HG03575 (cell line): Measurements from ENCODE around the gene CEP135.

Source experiments
- ATAC-seq: cut with Tn5 transposase; IDR thresholded peaks from one replicate; pipeline ENCODE4 v1.9.1; 2021; ENCODE audit not compliant: unreplicated experiment, insufficient number of reproducible peaks, low FRiP score; ENCODE audit errors: extremely low read depth

Gene CEP135

GRCh38 chr4:55996646-55997045 lies 47.9 kb downstream of the CEP135 start:
- no peak for ATAC-seq

DNA sequence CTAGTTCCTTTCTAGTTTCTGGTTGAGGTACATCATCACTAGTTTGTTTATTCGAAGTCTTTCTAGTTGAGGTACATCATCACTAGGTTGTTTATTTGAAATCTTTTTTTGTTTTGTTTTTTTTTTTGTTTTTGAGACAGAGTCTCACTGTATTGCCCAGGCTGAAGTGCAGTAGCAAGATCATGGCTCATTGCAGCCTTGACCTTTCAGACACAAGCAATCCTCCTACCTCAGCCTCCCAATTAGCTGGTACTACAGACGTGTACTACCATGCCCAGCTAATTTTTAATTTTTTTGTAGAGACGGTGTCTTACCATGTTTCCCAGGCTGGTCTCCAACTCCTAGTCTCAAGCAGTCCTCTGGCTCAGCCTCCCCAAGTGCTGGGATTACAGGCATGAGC lies 54.9 kb downstream of the CEP135 start:
- ATAC-seq: no peak

GRCh38 chr4:56004235-56004634 lies 55.5 kb downstream of the CEP135 start:
- ATAC-seq: no peak

GRCh38 chr4:56007154-56007553 lies 58.4 kb downstream of the CEP135 start:
- ATAC-seq: no peak

GRCh38 chr4:56008206-56008605 lies 59.5 kb downstream of the CEP135 start:
- no peak for ATAC-seq

GRCh38 chr4:56026596-56026995 lies 77.9 kb downstream of the CEP135 start:
- ATAC-seq: no peak

DNA sequence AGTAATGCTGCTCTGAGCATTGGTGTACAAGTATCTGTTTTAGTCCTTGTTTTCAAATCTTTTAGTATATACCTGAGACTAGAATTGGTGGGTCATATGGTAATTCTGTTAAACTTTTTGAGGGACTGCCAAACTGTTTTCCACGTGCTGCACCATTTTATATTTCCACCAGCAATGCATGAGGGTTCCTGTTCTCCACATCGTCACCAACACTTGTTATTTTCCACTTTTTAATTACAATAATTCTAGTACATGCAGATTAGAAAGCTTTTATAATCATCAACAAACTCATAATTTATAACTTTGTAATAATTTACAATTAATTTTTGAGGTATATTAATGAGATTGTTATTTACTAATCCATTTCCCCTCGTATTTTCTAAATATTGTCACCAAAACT lies 79.4 kb downstream of the CEP135 start:
- ATAC-seq: no peak

- no peak for ATAC-seq
These were observed 89.9 kb downstream of the CEP135 start for GRCh38 chr4:56038487-56039162.

GRCh38 chr4:56040842-56041241 lies 92.1 kb downstream of the CEP135 start:
- ATAC-seq: no peak

DNA sequence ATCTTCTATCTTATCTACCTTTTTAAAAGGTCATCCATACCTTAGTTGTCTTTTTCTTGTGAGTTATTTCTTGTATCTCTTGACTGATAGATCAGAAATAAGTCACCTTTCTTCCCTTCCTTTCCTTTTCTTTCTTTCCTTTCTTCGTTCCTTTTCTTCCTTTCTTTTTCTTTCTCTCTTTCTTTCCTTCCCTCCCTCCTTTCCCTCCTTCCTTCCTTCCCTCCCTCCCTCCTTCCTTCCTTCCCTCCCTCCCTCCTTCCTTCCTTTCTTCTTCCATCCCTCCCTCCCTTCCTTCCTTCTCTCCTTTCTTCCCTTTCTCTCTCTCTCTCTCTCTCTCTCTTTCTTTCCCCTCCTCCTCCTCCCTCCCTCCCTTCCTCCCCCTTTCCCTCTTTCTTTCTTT lies 93.5 kb downstream of the CEP135 start:
- no peak for ATAC-seq

- ATAC-seq: no peak
These were observed 99.6 kb downstream of the CEP135 start for GRCh38 chr4:56048383-56048701.

DNA sequence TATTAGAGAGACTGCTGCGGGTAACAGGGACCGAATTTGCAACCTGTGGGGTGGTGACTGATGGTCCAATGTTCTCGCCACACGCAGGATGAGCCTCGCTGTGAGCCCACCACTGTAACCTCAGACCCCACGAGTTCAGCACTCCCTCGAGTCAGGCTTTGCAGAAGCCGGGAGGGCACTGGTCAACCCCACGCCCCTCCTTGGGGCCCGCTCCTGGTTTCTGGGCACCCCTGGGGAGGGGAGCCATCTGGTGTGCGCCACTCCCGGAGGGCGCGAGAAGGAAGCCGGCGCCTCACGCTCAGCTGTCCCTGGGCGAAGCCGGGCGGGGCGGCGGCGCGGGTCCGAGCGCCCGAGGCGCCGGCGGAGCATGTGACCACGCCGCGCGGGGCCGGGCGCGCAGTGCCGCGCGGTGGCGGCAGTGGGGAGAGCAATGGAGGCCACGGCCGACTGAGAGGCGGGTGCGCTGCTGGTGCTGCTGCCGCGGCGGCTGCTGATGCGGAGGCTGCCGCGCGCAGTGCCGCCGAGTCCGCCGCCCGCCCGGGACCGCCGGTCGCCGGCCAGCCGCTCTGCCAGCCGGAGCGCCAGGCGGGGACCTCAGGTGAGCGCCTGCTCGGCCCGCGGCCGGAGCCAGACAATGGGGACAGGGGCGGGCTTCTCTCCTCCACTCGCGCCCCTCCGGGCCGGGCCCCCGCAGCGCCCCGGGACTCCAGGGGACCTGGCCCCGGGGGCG lies 100.1 kb downstream of the CEP135 start:
- ATAC-seq: peak; percentile 51

GRCh38 chr4:56050625-56051024 lies 101.9 kb downstream of the CEP135 start:
- ATAC-seq: no peak

- no peak for ATAC-seq
These were observed 102.4 kb downstream of the CEP135 start for GRCh38 chr4:56051029-56051709.

DNA sequence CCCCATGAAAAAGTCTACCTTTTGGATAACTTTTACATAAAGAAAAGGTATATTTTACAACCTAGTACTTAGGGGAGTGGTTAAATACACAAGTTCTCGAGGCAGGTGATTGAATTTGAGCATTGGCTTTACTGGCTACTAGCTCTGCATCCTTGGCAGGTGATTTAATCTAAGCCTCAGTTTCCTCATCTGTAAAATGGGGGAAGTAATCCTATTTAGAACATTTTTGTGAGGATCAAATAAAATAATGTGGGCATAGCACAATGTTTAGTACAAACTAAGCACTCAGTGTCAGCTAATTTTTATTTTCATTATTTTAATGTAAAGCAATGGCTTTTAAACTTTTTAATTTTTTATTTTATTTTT lies 102.9 kb downstream of the CEP135 start:
- no peak for ATAC-seq

DNA sequence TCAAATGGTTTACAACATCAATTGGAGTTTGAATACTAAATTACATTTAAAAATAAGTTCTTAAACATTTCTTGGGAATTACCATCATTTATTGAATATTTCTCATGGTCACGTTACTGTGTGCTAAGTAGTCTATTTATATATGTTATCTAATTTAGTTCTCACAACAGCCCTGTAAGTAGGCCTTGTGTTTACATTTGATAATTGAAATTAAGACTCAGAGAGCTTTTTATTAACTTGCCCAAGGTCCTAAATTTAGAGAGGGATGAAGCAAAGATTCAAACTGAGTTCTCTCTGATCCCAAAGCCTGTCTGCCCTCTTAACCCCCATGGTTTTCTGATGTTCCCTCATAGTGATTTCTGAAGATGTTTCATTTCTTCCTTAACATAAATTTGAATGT lies 103.7 kb downstream of the CEP135 start:
- ATAC-seq: no peak

DNA sequence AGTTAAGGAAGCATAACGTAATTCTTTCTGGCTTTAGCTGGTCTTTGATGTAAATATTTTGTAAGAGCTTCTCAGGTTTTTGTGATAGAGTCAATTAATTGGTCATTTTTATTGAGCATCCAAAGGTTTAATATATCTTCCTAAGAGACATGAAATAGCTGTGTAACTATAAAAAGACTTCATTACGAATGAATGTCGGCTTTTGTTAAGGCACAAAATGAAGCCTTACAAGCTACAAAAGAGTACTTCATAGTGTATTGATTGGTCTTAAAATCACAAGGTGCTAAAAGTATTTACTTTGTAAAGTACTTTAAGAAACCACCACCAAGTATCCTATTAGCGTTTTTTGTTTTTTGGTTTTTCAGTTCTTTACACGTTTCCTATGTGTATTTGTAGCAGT lies 104.2 kb downstream of the CEP135 start:
- no peak for ATAC-seq

- ATAC-seq: no peak
These were observed 106.6 kb downstream of the CEP135 start for GRCh38 chr4:56055027-56055977.

DNA sequence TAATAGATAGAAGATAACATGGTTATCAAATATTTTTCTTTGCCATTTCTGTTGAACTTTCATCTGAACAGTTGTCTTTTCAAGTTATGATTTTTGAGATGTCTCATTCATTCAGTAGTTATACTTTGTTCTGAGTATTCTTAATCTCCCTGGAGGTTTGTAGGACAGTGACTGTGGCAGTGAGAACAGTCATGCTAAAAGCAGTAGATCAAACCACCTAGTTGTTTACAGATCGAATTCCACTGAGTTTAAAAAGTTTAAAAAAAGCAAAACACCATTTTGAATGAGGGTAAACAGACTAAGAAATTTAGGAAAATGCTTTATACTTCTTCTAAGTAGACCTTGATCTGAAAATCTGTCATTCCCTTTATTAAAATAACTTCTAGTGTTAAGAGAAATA lies 107.2 kb downstream of the CEP135 start:
- ATAC-seq: no peak
